Stimulated activated CD4-positive, alpha-beta T cell treated with anti-CD3 and anti-CD28 coated beads, TNF-alpha, amount 100 ng/mL, for 24 hours (primary cell): Measurements from ENCODE around the gene CRB1.
"Not testable (repeated sequence)": the region's sequence is repeated elsewhere in the genome, so short reads cannot be mapped to it uniquely, and the experiment has no call there.

Source experiments
- DNase-seq, 3 experiments: peaks; one replicate each; pipeline ENCODE4 v3.0.0-alpha.2; 2020; ENCODE audit warnings: low read depth in 3 of 3

The CRB1 gene

DNA sequence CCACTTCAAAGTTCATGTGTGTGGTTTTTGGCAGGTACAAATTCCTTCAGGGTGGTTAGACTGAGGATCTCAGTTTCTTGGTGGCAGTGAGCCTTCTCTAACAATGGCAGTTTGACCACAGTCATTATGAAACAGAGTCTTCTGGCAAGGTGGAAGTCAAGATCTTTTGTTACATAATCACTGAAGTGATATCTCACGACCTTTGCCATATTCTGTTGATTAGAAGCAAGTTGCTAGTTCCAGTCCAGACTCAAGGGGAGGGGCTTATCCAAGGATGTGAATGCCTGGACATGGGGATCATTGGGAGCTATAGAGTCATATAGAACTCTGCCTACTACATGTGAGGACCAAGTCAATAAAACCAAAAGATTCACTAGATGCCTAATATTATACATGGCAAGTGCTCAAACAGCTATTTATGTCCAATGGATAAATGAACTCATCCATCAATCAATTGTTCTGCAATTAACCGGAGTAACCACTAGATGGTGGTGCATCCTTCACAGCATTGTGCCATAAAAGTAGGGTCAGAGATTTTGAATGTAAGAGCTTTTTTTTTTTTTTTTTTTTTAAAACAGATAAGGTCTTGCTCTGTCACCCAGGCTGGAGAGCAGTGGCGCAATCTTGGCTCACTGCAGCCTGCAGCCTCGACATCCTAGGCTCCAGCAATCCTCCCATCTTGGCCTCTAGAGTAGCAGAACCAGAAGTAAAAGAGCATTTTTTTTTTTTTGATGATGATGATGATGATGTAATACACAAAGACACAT, 131.9 kb downstream of the CRB1 start:
- no peak for DNase-seq

- DNase-seq: no peak
These were observed 132.5 kb downstream of the CRB1 start for GRCh38 chr1:197400522-197400902.

DNA sequence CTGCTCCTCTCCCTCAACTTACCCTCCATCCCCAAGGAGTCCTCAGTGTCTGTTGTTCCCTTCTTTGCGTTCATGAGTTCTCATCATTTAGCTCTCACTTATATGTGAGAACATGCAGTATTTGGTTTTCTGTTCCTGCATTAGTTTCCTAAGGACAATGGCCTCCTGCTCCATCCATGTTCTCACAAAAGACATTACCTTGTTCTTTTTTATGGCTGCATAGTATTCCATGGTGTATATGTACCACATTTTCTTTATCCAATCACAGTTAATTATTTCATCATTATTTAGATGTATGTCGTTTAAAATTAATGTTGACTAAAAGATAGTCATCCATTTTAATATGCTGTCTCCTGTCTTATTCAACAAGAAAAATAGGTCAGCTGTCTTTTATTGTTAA, 134.1 kb downstream of the CRB1 start:
- DNase-seq: no peak

DNA sequence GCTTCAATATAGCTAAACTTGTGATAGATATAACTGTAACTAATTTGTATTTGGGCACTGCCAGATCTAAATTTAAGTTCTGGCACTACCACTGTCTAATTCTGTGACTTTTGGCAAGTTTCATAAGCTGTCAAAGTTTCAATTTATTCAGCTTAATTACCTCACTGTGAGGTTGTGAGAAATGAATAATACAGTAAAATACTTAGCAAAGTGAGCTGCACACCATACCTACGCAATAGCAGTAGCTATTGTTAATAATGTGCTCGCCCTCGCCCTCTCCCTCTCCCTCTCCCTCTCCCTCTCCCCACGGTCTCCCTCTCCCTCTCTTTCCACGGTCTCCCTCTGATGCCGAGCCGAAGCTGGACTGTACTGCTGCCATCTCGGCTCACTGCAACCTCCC, 136.7 kb downstream of the CRB1 start:
- not testable (repeated sequence) for DNase-seq

GRCh38 chr1:197405614-197406013, 137.6 kb downstream of the CRB1 start:
- not testable (repeated sequence) for DNase-seq

DNA sequence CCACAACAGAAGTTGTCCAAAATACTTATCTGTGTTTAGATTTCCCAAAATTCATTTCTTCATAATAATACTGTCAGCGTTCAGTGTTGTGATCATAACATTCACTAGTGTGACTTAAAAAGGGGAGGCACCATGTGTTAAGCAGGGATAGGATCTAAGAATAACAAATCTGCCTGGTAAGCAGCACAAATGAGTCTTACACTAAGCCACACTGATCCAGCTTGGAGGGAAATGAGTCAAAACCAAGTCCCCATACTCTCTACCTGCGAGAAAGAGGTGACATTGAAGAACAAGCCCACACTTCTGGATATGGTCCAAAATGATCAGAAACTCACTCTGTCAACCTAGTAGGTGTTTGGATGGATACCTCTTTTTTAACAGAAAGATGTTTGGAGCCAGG, 145.5 kb downstream of the CRB1 start:
- no peak for DNase-seq

- no peak for DNase-seq
These were observed 147.2 kb downstream of the CRB1 start for GRCh38 chr1:197415221-197415620.

- DNase-seq: no peak
These were observed 150.6 kb downstream of the CRB1 start for GRCh38 chr1:197418693-197419092.

- DNase-seq: no peak
These were observed 154.9 kb downstream of the CRB1 start for GRCh38 chr1:197422993-197423392.

DNA sequence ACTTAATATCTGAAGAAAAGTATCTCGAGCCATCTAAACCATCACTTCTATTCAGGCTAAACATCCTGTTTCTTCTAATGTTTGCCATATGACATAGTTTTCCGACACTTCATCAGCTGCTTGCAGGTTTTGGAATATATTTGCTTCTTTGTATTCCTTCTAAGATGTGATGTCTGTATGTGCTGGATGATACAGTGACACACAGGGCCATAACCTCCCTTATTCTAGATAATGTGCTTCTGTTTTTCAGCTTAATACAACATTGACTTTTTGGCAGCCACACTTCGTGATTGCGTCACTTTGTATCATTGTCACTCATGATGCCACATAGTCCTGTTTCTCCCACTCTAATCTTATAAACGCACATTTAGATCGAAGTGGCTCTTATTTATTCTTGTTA, 156.3 kb downstream of the CRB1 start:
- no peak for DNase-seq

GRCh38 chr1:197429372-197429771, 161.3 kb downstream of the CRB1 start:
- DNase-seq: no peak

GRCh38 chr1:197435224-197435623, 167.2 kb downstream of the CRB1 start:
- no peak for DNase-seq

DNA sequence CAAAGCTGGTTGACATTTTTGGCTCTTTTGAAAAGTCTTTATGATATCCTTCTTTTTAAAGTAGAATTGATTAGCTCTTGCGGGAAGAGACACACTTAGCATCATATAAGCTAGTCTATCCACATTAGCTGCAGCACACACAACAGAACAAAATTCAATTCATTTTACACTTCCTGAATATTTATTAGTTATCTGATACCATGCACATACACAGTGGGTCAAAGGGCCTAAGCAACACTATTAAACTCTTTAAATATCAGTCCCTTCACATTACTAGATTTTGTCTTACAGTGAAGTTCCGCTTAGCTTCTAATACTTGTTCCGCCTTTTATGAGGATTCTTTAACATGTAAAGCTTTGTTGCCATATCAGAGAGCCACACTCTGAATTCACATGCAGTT, 169.5 kb downstream of the CRB1 start:
- DNase-seq: no peak

GRCh38 chr1:197438010-197438790, 170.1 kb downstream of the CRB1 start:
- no peak for DNase-seq

DNA sequence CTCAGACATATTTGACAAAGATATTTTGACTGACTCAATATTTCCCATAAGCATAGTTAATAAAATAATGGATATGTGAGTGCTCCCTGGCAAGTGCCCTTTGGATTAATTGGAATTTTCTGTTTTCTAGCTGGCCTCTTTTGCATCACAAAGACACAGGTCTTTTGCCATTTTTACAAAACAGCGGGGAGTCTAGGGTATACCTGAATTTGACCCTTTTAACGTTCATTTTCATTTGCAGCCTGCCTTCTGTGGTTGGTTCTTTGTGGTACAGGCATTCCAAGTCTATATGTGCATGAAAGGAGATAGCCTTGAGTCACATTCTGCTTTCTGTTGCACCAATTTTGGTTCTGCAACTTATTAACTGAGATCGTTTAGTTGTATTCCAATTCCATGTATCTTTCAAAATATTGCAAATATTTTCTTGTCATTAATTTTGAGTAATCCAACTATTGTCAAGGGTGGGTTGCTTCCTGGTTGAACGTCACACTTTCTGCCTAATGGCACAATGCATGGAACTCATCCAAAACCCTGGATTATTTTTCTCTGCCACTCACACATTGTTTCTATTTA, 171.7 kb downstream of the CRB1 start:
- no peak for DNase-seq

- no peak for DNase-seq
These were observed 172.7 kb downstream of the CRB1 start for GRCh38 chr1:197440715-197441114.

DNA sequence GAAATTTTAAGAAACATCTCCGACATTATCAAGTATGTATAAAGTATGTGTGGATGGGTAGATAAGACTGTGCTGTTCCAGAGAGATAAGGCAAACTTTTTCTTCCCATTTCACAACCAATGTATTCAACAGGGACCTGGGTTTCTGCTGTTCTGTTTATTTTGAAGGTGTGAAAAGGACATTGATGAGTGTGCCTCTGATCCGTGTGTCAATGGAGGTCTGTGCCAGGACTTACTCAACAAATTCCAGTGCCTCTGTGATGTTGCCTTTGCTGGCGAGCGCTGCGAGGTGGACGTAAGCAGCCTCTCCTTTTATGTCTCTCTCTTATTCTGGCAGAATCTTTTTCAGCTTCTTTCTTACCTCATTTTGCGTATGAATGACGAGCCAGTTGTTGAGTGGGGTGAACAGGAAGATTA, 174.0 kb downstream of the CRB1 start:
- no peak for DNase-seq

GRCh38 chr1:197444755-197445154, 176.7 kb downstream of the CRB1 start:
- no peak for DNase-seq

DNA sequence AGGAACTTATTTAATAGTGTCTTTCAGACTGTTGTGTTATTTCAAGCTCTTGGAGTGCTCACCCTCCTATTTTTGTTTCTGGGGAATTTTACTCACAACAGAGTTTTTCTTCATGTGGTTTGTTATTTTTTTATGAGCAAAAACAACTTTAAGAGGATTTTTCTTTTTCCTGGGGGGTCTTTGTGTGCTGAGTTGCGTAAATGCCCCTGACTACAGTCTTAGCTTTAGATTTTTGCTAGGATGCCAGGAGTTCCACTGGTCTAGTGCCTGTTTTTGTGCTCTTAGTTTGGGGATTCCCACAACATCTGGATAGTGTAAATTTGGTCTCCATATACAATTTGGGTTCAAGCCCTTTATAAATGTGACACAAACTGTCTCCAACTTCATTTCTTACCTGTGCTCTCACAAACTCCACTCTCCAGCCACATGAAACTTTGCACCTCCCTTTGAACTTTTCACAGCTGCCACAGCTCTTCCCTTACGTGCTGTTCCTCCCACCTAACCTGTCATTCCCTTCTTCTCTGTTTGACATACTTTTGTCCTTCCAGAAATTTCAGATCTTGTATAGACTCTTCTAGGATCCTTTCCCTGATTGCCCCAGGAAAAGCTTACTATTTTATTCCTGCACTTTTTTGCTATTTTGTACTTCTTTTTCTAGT, 180.2 kb downstream of the CRB1 start:
- DNase-seq: no peak

GRCh38 chr1:197451381-197451780, 183.3 kb downstream of the CRB1 start:
- DNase-seq: no peak

GRCh38 chr1:197453376-197454058, 185.5 kb downstream of the CRB1 start:
- no peak for DNase-seq

DNA sequence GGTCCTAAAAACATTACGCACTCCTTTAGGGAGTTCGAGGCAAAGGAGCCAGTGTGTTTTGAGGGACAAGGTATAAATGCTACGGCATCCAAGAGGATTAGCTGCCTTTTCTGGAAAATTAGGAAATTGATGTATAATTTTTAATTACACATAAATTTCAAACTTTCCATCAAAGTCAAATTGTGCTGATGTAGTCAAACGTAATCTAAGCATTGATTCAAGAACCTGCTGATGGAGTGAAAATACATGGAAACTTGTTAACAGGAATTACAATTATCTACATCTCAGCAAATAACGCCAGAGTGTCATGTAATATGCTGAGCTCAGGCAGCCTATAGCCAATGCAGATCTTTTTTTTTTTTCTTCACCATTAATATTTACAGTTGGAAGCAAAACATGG, 194.5 kb downstream of the CRB1 start:
- DNase-seq: no peak
